HG02798 (cell line): ENCODE measurements around the gene PPP2R2D.
"Not testable (repeated sequence)": the region's sequence is repeated elsewhere in the genome, so short reads cannot be mapped to it uniquely, and the experiment has no call there.

Source experiments
- ATAC-seq: cut with Tn5 transposase; IDR thresholded peaks from one replicate; pipeline ENCODE4 v1.9.1; 2021; ENCODE audit warnings: mild to moderate bottlenecking; ENCODE audit not compliant: unreplicated experiment, poor library complexity

Gene PPP2R2D

DNA sequence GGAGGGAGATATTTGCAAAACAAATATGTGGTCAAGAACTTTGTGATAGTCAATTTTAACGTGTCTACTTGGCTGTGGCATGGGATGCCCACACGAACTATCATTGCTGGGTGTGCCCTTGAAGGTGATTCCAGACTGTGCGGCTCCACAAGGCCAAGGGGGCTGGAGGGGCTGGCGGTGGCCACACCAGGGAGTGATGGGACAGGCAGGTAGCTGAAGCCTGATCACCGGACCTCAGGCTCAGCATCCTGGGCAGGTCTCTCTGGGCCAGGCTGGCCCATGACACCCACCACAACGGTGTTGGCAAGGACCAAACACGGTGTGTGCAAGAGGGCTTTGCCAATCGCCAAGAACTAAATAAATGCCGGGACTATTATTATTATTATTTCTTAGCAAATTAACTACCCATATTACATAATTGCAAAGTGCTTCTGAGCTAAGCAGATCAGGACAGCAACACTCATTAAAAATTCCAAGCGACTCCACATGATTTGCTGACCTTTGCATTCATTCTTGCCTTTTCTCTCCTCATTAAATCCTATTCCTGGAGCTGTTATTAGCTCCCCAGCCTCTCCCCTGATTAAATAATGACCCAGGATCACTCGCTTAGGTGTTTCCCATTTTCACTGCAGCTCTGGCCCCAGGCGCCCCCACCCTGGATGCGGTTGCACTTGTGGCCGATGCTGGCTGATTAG, 35.4 kb upstream of the PPP2R2D start:
- no peak for ATAC-seq

DNA sequence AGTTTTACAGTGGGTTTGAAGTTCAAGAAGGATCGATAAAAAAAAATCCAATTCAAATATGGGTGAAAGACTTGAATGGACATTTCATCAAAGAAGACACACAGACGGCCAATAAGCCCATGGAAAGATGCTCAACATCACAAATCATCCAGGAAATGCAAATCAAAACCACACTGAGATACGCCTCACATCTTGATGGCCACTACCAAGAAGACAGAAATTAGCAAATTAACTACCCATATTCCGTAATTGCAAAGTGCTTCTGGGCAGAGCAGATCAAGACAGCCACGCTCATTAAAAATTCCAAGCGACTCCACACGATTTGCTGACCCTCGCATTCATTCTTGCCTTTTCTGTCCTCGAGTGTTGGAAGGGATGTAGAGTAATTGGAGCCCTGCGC, 34.1 kb upstream of the PPP2R2D start:
- no peak for ATAC-seq

DNA sequence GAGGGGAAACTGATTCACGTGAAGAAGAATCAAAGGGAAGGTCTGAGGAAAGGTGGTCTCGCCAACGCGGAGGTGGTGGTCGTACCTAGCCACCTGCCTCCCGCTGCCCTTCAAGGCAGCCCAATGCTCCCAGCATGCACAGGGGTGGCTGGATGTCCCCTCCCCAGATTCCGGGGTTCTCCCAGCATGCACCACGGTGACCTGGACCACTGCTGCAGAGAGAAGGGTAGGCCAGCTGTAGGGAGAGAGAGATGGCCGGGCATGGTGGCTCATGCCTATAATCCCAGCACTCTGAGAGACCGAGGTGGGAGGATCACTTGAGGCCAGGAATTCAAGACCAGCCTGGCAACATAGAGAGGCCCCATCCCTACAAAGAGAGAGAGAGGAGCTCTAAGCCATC, 32.4 kb upstream of the PPP2R2D start:
- no peak for ATAC-seq

DNA sequence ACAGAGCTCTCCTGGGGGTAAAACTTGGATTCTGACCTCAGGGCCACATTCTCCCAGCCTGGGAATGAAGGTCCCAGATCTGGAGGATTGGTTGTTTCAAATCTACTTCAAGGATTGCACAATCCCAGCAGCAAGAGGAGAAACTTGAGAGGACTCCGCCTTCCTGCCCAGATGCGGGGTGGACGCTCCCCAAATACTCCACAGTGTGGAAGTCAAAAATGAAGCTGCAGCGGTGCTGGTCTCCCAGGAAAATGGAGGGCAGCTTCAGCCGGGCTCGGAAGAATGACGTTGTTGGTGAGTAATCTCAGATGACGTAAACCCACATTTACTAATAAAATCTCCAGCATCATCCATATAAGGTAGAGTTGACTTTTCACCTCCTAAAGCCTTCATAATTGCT, 31.5 kb upstream of the PPP2R2D start:
- ATAC-seq, result no peak

DNA sequence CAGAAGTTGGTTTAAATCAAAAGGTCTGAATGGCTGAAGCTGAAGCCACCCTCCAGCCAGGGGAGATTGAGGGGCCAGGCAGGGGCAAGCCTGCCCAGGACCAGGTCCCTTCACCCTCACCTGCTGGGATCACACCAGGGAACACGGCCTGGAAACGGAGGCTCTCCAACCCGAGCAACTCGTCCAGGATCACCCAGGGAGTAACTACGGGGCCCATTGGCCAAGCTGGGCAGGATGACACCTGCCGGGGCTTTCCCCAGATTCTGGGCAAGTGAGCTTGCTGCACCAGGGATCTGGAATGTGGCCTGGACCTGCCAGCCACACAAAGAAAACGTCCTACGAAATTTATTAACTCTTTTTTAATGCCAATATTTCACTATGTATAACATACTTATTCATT, 30.4 kb upstream of the PPP2R2D start:
- no peak for ATAC-seq

DNA sequence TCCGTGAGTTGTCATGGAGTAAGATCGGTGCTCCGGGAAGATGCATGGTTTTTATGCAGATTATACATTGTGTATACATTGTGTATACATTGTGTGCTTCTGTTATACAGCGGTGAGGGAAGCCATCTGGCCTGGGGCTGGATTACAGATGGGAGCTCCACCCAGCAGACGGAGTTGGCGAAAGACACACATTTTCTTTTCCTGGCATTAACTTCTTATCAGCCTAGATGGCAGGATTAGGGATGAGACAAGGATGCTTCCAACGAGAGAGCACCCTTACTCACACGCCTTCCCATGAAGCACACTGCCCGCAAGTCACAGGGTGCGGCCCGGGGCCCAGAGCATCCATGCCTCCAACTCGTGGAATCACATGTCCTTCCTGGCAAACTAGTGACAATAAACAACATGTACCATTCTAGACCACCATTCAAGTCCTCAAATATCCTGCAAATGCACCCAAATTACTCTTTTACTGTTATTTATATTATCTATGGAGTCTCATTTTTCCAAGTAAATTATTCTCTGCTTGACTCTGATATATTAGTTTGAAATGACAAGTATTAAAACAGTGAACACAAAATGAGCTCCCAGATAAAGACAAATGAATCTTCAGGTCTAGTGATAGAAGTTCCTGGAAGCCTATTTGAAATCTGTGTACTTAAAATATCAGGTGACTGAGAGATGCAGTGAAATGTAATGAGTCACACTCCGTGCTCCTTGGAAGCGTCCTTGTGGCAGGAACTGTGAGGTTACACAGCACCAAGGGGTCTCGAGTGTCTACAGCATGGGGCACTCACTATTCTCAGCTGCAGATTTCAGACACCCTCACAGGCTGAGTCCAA, 29.8 kb upstream of the PPP2R2D start:
- no peak for ATAC-seq

DNA sequence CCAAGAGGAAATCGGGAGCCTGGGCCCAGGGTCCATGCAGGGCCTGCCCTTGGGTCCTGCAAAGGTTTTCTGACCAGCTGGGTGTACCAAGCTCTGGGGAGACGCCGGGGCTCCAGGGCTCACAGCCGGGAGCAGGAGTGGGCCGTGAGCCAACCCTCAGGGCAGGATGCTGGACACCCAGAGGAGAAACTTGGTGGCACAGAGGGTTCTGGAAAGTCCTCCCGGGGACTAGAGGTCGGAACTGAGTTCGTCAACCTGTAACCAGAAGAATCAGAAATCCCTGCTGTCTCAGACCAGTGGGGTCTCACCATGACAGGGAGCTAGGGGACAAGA, 29.2 kb upstream of the PPP2R2D start:
- ATAC-seq, result no peak

DNA sequence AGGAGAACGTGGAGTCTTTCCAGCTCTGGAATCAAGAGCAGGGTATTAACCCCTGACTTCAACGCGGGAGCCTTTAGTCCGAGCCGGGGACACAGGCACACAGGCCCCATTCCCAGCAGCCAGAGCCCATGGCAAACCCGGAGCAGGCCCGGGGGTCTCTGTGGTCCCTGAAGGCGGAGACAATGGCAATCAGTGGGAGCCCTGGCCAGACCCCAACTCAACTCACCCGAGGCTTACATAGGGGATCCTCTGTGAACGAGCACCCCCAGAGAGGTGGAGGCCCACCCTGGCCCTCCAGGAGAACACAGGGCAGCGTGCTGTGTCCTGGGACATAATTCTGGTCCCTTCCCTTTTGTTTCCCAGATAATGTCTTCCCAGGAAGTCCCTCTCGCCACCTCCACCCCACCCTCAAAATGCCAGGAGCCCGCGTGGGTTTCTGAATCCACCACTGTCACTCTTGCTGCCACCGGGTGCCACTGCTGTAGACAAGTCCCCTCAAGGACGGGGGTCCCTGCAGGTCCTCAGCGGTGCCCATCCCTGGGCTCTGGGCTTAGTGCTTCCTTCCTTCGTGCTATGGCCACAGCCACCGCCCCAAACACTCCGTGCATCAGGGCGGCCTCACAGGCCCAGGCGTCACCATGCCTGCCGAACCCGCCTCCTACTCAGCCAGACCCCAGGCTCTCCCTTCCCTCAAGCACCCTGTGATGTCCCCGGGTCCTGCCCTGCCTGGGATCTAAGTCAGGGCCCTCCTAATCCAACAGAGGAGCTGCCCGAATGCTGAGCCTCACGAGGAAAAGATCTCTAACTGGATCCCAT, 28.6 kb upstream of the PPP2R2D start:
- ATAC-seq, result no peak

DNA sequence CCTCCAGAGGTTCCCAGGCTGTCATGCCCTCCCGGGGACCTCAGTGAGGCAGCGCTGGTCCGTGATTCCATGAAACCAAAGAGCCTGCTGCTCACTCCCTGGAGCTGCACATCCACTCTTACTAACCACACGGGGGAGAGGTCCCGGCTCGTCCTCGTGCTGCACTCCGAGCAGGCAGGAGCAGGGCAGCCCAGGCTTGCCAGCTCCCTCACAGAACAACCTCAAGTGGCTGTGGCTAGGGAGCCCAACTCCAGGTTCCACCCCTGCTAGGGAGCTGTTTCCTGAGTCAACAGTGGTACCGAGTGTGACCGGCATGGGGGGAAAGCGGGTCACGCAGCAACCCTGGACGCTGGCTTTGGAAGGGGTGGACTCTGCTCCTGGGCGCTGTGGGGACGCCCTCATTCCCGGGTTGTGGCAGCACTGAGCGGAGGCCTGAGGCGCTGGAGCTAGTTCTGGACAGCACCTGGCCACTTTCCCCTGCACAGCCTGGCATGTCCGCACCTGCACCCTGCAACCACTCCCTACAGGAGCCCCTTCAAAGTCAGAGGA, 27.9 kb upstream of the PPP2R2D start:
- ATAC-seq, result no peak

DNA sequence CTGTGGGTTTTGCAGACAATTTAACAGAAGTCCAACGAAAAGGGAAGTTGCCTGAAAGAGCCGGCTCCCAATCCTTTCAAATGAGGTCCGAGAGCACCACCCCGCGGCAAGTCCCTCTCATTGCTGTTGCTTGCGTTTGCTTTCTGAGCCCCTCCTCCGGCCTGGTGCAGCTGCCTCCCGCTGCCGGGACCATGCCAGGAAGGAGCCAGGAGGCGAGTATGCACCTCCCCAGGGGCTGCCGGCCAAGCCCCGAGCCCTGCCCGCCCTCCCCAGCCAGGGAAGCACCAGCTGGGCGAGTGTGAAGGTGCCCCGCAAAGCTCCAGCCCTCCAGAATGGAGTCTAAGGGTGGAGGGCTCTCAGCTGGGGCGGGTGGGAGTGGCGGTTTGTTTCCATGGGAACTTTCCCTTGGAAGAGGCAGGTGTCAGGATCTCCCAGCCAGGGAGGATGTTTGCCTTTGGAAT, 25.8 kb upstream of the PPP2R2D start:
- peak; percentile 74 for ATAC-seq

DNA sequence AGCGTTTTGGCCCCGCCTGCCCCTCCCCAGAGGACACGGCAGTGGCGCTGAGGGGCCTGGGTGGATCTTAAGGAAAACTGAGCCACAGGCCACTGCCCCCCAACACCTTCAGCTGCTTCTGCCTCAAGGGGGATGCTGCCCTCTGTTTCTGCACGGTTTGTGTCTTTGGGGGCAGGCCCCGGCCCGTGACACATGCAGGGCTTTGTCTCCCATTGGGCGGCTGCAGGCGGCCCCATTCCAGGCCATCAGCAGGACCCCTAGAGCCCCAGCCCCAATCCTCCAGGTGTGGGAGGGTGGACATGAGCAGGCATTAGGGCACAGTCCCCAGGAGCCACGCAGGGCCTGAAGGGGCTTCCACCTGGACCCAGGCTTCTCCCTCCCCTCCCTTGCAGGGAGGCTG, 25.3 kb upstream of the PPP2R2D start:
- no peak for ATAC-seq

DNA sequence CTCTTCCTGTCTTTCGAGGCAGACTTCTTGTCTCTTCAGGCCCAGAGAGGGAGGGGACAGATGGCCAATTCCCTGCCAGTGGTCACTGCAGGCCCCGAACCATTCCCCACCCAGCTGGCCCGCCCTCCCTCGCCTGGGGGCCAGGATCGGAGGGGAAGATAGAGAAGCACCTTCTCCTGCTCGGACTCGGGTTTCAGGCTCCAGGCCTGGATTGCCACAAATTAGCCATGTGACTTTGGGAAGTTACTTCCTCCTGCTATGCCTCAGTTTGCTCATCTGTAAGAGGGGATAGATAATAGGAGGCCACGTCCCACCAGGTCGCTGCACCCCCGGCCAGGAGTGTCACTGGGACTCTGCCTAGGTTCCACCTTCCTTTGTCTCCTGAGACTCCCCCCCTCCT, 24.8 kb upstream of the PPP2R2D start:
- no peak for ATAC-seq

DNA sequence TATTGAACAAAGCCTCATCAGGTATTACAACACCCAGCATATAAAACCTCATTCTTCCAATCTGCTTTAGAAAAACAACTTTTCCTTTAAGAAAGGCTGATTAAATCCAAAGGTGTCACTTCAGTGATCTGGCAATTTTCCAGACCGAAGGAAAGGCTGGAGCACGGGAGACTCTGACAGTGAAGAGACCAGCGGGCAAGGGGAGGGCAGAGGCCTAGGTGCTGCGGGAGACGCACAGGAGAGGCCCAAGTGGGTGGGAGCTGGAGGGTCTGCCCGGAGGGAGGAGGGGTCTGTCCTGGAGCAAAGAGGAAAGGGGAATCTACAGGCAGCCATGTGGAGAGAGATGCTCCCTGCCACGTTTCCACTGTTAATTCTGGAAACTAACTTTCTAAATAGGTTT, 24.3 kb upstream of the PPP2R2D start:
- no peak for ATAC-seq

DNA sequence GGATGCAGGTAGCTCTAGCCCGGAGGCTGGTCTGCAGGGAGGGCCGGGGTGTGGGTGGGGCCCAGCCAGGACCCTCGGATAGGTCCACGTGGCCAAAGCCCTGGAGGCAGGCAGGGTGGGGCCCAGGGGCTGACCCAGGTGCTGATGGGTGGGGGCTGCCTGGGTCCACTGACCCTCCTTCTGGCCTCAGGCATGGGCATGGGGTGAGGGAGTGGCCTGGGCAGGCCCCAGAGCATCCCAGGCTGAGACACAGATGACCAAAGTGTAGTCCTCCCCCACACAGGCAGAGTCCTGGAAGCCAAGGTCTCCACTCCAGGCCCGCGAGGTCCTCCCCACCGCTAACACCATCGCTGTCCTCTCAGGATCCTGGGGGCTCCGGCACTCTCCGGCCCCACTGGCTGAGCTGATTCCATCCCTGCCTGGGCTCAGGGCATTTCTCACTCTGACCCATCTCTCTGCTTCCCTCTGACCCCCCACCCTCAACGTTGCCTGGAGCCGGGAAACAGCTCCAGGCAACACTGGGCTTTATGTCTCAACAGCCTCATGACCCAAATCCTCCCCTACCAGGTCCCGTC, 20.7 kb upstream of the PPP2R2D start:
- no peak for ATAC-seq

DNA sequence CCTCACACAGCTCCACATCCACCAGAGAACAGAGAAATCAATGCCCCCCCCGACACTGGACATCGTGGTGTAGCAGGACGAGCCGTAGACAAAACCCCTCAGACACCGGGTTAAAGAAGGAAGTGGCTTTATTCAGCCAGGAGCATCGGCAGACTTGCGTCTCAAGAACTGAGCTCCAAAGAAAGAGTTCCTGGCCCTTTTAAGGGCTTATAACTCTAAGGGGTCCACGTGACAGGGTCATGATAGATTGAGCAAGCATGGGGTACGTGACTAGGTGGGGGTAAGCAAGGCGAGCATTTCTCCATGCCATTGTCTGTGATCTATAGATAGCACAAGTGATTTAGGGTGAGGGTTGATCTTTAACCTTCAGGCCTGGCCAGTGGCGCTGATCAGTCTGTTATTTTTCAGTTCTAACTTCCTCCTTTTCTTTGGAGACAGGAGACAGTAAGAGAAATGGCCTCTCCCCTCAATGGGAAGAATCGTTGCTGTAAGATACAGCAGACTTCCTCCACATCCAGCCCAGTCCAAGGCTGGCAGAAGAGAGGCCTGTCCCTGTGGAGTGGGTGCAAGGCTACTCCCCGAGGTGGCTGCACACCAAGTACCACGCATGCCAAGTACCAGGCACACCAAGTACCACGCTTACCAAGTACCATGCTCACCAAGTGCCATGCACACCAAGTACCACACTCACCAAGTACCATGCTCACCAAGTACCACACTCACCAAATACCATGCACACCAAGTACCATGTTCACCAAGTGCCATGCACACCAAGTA, 19.5 kb upstream of the PPP2R2D start:
- ATAC-seq, result no peak

DNA sequence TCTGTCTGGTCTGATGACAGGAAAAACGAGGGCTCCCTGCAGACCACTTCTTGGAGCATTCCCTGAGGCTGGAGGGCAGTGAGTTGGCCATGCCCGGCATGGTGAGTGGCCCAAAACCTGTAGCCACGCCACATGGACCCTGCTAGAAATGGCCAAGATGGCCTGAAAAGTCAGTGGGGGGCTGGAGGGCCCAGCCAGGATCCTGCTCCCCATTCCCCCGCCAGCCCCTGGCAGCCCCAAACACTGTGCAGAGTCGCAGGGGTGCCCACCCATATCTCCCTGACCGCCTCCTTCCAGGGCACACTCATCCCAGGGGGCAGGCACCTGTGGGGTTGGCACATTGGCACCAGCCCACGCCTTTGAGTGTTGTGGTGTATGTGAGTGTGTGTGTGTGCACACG, 18.7 kb upstream of the PPP2R2D start:
- no peak for ATAC-seq

DNA sequence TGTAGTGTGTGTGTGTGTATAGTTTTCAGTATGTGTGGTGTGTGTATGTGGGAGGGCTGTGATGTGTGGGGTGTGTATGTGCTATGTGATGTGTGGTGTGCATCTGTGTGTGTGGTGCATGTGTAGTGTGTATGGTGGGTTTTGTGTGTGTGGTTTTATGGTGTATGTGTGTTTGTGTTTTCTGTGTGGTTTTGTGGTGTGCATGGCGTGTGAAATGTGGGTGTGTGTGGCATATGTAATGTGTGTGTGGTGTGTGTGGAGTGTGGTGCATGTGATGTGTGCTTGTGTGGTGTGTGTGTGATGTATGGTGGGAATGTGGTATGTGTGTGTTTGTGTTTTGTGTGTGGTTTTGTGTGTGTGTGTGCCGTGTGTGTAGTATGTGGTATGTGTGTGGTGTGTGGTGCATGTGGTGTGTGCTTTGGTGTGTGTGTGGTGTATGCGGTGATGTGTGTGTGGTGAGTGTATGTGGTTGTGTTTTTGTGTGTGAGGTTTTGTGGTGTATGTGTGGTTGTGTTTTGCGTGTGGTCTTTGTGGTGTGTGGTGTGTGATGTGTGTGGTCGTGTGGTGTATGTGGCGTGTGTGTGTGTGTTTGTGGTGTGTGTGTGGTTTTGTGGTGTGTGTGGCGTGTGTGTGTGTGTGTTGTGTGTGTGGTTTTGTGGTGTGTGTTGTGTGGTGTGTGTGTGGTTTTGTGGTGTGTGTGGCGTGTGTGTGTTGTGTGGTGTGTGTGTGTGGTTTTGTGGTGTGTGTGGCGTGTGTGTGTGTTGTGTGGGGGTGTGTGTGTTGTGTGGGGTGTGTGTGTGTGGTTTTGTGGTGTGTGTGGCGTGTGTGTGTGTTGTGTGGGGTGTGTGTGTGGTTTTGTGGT, 18.0 kb upstream of the PPP2R2D start:
- no peak for ATAC-seq

DNA sequence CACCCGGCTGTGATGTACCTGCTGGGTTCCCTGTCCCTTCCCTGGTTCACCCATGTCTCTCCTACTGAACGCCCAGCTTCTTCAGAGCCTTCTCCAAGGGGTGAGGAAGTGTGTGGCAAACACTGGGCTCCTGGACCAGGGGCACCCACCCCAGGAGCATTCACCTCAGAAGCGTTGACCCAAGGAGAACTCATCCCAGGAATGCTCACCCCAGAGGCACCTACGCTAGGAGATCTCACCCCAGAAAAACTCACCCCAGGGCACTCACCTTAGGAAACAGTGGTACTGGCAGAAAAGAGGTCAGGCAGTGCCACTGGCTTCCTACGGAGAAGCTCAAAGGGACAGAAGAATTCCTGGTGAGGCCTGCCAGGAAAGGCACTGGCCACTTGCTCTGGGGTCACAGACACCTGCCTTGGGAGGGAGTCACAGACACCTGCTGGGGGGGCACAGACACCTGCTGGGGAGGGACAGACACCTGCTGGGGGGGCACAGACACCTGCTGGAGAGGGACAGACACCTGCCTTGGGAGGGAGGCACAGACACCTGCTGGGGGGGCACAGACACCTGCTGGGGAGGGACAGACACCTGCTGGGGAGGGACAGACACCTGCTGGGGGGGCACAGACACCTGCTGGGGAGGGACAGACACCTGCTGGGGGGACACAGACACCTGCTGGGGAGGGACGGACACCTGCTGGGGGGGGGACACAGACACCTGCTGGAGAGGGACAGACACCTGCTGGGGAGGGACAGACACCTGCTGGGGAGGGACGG, 17.0 kb upstream of the PPP2R2D start:
- ATAC-seq, result not testable (repeated sequence)
